Adrenal gland (tissue), 5 donors: ENCODE results near the gene ZNF648.
A peak's percentile ranks its signal among the peaks of the same experiment; 100 is the strongest.

Experiments
- CTCF ChIP-seq, 6 experiments: fragments of 450-650 bp in 4 of 6; fragments of 200-600 bp in 2 of 6; sonication (generic) in 1 of 6; IDR thresholded peaks; 1 replicate in 5 of 6; 2 replicates in 1 of 6; pipeline versions ENCODE4 v1.5.1 to v1.8.0; 2016 to 2021; ENCODE audit warnings: antibody characterized with exemption in 6 of 6, mild to moderate bottlenecking in 2 of 6, moderate library complexity in 1 of 6
- POLR2A ChIP-seq, 2 donors: fragments of 450-650 bp; IDR thresholded peaks; one replicate each; pipeline ENCODE4 v1.6.1; 2017; ENCODE audit warnings: antibody characterized with exemption in 2 of 2, mild to moderate bottlenecking in 2 of 2, moderate library complexity in 1 of 2
- donor health status: DM: no; HTN: no; CAD: no.

DNA sequence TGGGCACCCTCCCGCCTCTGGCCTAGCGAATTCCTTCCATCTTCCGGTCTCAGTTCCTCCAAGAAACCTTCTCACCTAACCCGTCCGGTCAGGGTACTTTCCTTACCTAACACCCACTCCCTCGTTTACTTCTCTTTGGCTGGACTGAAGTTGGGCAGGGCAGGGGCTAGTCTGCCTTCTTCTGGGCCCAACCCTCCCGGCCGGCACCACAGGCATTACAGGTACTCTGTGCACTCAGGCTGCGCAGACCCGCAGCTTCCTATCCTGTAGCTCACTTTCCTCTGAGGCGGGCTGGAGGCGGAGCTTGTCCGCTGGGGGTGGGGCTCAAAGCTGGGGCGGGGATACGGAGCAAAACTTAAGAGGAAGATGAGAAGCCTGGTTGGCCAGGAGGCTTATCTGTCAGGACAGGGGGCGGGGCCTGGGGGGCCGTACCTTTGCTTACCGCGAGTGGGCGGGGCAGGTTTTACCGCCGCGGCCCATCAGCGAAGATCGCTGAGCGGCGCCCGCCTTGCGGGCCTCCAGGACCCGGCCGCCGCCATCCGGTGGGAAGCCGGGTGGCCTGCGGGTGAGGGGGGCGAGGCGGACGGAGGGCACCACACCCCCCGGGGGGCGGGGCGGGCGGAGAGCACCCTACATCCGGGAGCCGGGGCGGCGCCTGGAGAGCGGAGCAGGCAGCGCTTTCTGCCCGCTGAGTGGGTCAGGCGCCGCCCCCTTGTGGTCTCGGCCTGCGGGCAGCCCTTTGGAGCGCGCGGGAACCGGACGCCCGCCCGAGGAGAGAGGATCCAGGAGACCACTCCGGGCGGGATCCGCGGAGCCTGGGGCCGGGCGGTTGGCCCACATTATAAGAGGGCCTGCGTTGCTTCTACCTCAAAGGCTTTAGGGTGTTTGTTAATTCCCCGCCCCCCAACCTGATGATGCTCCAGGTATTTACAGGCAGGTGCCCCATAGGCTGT lies 31.9 kb downstream of the ZNF648 start:
- peak; percentile 23 to 58 (median 44) for TF ChIP-seq CTCF (IDR thresholded peaks at IDR 0.05)
- TF ChIP-seq POLR2A (IDR thresholded peaks at IDR 0.05): peak; percentile 77 to 93
